Esophagus squamous epithelium (tissue), 5 donors: ENCODE measurements around the gene ARSI. TPM values are rescaled to one million over a fixed set of nuclear protein-coding genes. Genes with fewer than 3 reads are reported as not detected.

Experiments
- DNase-seq: peaks from one replicate; lab custom pipeline; 2025; lab: John Stamatoyannopoulos, UW
- H3K27ac ChIP-seq, 4 donors: fragments of 200-600 bp; sonication (generic); one replicate each; pipeline ENCODE4 v1.5.1; 2016 to 2019; ENCODE audit warnings: mild to moderate bottlenecking in 1 of 4
- H3K27me3 ChIP-seq, 4 donors: fragments of 200-600 bp; sonication (generic); 1 replicate in 3 of 4; 2 replicates in 1 of 4; pipeline versions ENCODE4 v1.5.1 to v1.6.0; 2017 to 2021; ENCODE audit warnings: antibody characterized with exemption in 1 of 4
- H3K36me3 ChIP-seq, 3 donors: fragments of 200-600 bp; sonication (generic); one replicate each; pipeline ENCODE4 v1.5.1; 2016 to 2019
- H3K4me1 ChIP-seq, 3 donors: fragments of 200-600 bp; sonication (generic); one replicate each; pipeline ENCODE4 v1.5.1; 2017 to 2019
- H3K4me3 ChIP-seq, 4 donors: fragments of 200-600 bp; sonication (generic); 1 replicate in 3 of 4; 2 replicates in 1 of 4; pipeline ENCODE4 v1.5.1; 2016 to 2019; ENCODE audit warnings: mild to moderate bottlenecking in 2 of 4, moderate library complexity in 1 of 4
- H3K9me3 ChIP-seq, 3 donors: fragments of 200-600 bp; sonication (generic); one replicate each; pipeline ENCODE4 v1.5.1; 2016 to 2019
- POLR2A ChIP-seq, 4 donors: fragments of 450-650 bp; IDR thresholded peaks; one replicate each; pipeline ENCODE4 v1.6.1; 2017; ENCODE audit warnings: antibody characterized with exemption in 4 of 4, mild to moderate bottlenecking in 4 of 4, moderate library complexity in 3 of 4
- WGBS, 2 donors: methylation state at CpG; one replicate each; pipeline ENCODE4 v1.1.5; 2018; 5-methylcytosine and 5-hydroxymethylcytosine counted together
- intact Hi-C: fragments of 100-400 bp; cut with DNase I; formaldehyde crosslinking; loops from one replicate; pipeline ENCODE4 v1.15.0; 2022
- total RNA-seq, 4 donors: library from RNA; depleted of rRNA; stranded (reverse); fragments of >200 nt; gene quantifications; one replicate each; pipeline ENCODE4 v1.1.0, GENCODE V29; 2016
- TF ChIP-seq, protein P1 (sequence below), 6 experiments: fragments of 450-650 bp in 4 of 6; fragments of 200-600 bp in 2 of 6; sonication (generic) in 2 of 6; IDR thresholded peaks; one replicate each; pipeline ENCODE4 v1.5.1; 2016 to 2019; ENCODE audit warnings: antibody characterized with exemption in 6 of 6, mild to moderate bottlenecking in 4 of 6, moderate library complexity in 4 of 6
- donor health status: DM: yes; HTN: yes; CAD: no.

ARSI gene
- total RNA-seq, 4 donors from 2014 or later, result 2.1 to 7.2 (median 5.1) TPM

DNA sequence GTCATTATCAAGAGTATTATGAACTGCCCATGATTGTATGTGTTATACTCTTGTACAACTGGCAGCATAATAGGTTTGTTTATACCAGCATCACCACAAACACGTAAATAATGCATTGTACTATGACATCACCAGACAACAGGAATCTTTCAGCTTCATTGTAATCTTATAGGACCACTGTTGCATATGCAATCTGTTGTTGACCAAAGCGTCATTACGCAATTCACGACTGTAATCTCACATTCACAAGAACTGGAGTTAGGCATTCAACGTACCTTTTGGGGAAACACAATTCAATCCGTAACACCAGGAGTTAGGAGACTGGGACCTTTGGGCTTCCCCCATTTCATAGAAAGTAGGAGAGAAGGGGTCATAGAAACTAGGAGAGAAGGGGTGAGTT lies 20.4 kb upstream of the ARSI start:
- no peaks in the 10 kb centered on the region for H3K36me3 ChIP-seq
- peaks cover 14 to 45% (median 17%) of the 10 kb centered on the region in 3 donors for H3K4me1 ChIP-seq
- H3K27me3 ChIP-seq, result no peaks in the 10 kb centered on the region
- 79 to 86% methylated on average over 5 to 6 of the region's 6 CpGs for WGBS, 2 donors
- DNase-seq, result no peak
- H3K27ac ChIP-seq, result no peak overlapping the region
- no peak for TF ChIP-seq POLR2A (IDR thresholded peaks at IDR 0.05)
- TF ChIP-seq, protein P1, sequence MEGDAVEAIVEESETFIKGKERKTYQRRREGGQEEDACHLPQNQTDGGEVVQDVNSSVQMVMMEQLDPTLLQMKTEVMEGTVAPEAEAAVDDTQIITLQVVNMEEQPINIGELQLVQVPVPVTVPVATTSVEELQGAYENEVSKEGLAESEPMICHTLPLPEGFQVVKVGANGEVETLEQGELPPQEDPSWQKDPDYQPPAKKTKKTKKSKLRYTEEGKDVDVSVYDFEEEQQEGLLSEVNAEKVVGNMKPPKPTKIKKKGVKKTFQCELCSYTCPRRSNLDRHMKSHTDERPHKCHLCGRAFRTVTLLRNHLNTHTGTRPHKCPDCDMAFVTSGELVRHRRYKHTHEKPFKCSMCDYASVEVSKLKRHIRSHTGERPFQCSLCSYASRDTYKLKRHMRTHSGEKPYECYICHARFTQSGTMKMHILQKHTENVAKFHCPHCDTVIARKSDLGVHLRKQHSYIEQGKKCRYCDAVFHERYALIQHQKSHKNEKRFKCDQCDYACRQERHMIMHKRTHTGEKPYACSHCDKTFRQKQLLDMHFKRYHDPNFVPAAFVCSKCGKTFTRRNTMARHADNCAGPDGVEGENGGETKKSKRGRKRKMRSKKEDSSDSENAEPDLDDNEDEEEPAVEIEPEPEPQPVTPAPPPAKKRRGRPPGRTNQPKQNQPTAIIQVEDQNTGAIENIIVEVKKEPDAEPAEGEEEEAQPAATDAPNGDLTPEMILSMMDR (IDR thresholded peaks at IDR 0.05), result no peak
- intact Hi-C loops, result no loop called here
- H3K9me3 ChIP-seq, result no peaks in the 10 kb centered on the region
- no peak overlapping the region for H3K4me3 ChIP-seq

DNA sequence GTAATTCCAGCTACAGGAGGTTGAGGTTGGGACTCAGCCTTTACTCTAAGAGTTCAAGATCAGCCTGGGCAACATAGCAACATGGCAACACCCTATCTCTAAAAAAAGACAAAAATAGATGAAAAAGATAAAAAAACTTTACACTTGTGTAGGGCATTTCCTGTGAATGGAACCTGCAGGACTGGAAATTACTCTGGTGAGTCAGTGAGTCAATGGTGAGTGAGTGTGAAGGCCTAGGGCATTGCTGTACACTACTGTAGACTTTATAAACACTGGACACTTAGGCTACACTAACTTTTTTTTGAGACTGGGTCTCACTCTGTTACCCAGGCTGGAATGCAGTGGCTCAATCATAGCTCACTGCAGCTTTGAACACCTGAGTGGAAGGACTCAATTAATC lies 19.5 kb upstream of the ARSI start:
- H3K9me3 ChIP-seq, result no peaks in the 10 kb centered on the region
- no peaks in the 10 kb centered on the region for H3K27me3 ChIP-seq
- H3K36me3 ChIP-seq, result no peaks in the 10 kb centered on the region
- intact Hi-C loops, result no loop called here
- no peak for DNase-seq
- H3K27ac ChIP-seq, result peak overlapping the region in 2 of 4 donors; percentile 25 to 57
- H3K4me3 ChIP-seq, result no peak overlapping the region
- TF ChIP-seq, protein P1 (IDR thresholded peaks at IDR 0.05), result no peak
- no peak for TF ChIP-seq POLR2A (IDR thresholded peaks at IDR 0.05)
- peaks cover 16 to 54% (median 25%) of the 10 kb centered on the region in 3 donors for H3K4me1 ChIP-seq

DNA sequence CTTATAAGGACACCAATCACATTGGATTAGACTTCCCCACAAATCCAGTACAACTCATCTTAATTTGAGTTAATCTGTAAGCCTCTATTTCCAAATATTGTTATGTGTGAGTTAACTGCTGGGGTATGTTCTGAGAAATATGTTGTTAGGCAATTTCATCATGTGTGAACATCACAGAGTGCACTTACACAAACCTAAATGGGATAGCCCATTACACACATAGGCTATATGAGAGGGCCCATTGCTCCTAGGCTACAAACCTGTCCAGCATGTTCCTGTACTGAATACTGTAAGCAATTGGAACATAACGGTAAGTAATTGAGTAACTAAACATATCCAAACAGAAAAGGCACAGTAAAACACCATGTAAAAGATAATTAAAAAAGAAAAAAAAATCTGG lies 19.1 kb upstream of the ARSI start:
- 29 to 53% methylated on average over 1 of the region's 1 CpG for WGBS, 2 donors
- TF ChIP-seq, protein P1 (IDR thresholded peaks at IDR 0.05), result no peak
- TF ChIP-seq POLR2A (IDR thresholded peaks at IDR 0.05), result no peak
- no peaks in the 10 kb centered on the region for H3K36me3 ChIP-seq
- DNase-seq, result no peak
- intact Hi-C loops, result no loop called here
- no peaks in the 10 kb centered on the region for H3K9me3 ChIP-seq
- H3K4me1 ChIP-seq, result peaks cover 16 to 58% (median 27%) of the 10 kb centered on the region in 3 donors
- no peak overlapping the region for H3K4me3 ChIP-seq
- H3K27ac ChIP-seq, result peak overlapping the region in 2 of 4 donors; percentile 25 to 57
- no peaks in the 10 kb centered on the region for H3K27me3 ChIP-seq

DNA sequence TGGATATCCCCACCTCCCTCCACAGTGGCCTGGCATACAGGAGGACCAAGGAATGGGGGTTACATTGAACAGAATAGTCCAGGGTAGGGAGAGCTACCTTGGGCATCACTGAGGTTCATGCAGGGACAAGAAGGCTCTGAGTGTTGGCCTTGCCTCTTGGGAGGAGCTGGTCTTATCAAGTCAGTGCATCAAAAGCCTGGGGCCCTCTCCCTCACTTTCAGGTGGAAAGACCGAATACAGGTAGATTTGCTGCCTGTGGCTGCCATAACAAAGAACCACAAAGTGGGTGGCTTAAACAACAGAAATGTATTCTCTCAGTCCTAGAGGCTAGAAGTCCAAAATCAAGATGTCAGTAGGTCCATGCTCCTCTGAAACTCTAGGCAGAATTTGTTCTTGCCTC lies 18.5 kb upstream of the ARSI start:
- Histone ChIP-seq H3K27me3 (no peaks in the 10 kb centered on the region), H3K36me3 (no peaks in the 10 kb centered on the region), H3K4me1 (peaks cover 16 to 59% (median 27%) of the 10 kb centered on the region in 3 donors), H3K27ac (peak overlapping the region in 2 of 4 donors; percentile 25 to 57), H3K4me3 (no peak overlapping the region), H3K9me3 (no peaks in the 10 kb centered on the region)
- TF ChIP-seq, protein P1 (IDR thresholded peaks at IDR 0.05), result no peak
- no peak for TF ChIP-seq POLR2A (IDR thresholded peaks at IDR 0.05)
- 67 to 86% methylated on average over 1 of the region's 1 CpG for WGBS, 2 donors
- intact Hi-C loops, result no loop called here
- DNase-seq, result no peak

DNA sequence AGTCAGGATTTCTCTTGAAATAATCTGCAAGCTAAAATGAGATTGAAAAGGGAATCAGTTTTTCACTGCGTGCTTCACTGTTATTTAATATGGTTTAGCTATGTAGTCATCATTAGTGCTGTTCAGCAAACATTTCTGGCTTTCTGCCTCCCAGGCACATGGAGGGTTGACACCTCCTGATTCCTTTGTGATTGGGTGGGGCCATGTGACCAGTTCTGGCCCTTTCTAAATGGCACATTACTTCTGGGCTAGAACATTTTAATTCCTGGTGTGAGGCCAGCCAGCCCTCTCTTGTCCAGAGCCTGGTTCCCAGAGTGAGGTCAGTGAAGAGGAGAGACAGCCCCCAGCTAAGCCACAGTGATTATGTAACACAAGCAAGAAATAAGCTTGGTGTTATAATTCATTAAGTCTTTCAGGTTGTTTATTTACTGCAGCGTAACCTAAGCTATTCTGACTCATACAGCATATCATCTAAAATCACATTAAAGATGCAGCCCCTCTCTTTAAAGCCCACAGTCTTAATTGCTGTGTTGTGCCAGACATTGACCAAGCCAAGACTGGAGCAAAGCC lies 17.4 kb upstream of the ARSI start:
- TF ChIP-seq, protein P1 (IDR thresholded peaks at IDR 0.05), result no peak
- peak overlapping the region in 3 of 4 donors; percentile 22 to 75 (median 60) for H3K27ac ChIP-seq
- 23 to 48% methylated on average over 2 of the region's 2 CpGs for WGBS, 2 donors

More for the DNA sequence above, 17.4 kb upstream of the ARSI start:
- H3K4me3 ChIP-seq, result no peak overlapping the region
- H3K9me3 ChIP-seq, result no peaks in the 10 kb centered on the region
- H3K36me3 ChIP-seq, result no peaks in the 10 kb centered on the region
- no peaks in the 10 kb centered on the region for H3K27me3 ChIP-seq
- peaks cover 16 to 59% (median 27%) of the 10 kb centered on the region in 3 donors for H3K4me1 ChIP-seq
- intact Hi-C loops, result no loop called here
- DNase-seq, result no peak
